Measurements from ENCODE around the gene TMEM91. TPM values are rescaled to one million over a fixed set of nuclear protein-coding genes. Genes with fewer than 3 reads are reported as not detected.

The TMEM91 gene
- polyA plus RNA-seq = 1.8 TPM

GRCh38 chr19:41376241-41376997 lies at the start of gene TMEM91:
TMEM91 (plus strand) TSS chr19:41376533; CDS start chr19:41378310, 1,777 bp downstream.
- H3K36me3 Mint-ChIP-seq = peaks cover 4% of the 10 kb centered on the region
- no peaks in the 10 kb centered on the region for H3K9me3 Mint-ChIP-seq
- peaks cover 5% of the 10 kb centered on the region for H3K27me3 Mint-ChIP-seq
- no peak within 1 kb of the TSS for H3K27ac Mint-ChIP-seq
- H3K4me3 Mint-ChIP-seq = peak within 1 kb of the TSS; percentile 70 to 89 (median 78)
- peaks cover 10 to 14% (median 13%) of the 10 kb centered on the region in 3 donors for H3K4me1 Mint-ChIP-seq

- Mint-ChIP-seq H3K36me3 (peaks cover 2% of the 10 kb centered on the region), H3K9me3 (no peaks in the 10 kb centered on the region), H3K27ac (peak overlapping the region; percentile 85 to 98 (median 95)), H3K27me3 (peaks cover 3% of the 10 kb centered on the region), H3K4me3 (peak overlapping the region; percentile 73 to 91 (median 85)), H3K4me1 (peaks cover 33 to 50% (median 50%) of the 10 kb centered on the region in 3 donors)
Measured at GRCh38 chr19:41327076-41327575, 49.2 kb upstream of the TMEM91 start.

GRCh38 chr19:41327576-41328156 lies 48.7 kb upstream of the TMEM91 start:
- H3K9me3 Mint-ChIP-seq = no peaks in the 10 kb centered on the region
- peaks cover 2% of the 10 kb centered on the region for H3K36me3 Mint-ChIP-seq
- H3K27me3 Mint-ChIP-seq = peaks cover 3% of the 10 kb centered on the region

GRCh38 chr19:41328157-41328841 lies 48.0 kb upstream of the TMEM91 start:
- H3K9me3 Mint-ChIP-seq = no peaks in the 10 kb centered on the region
- peaks cover 3% of the 10 kb centered on the region for H3K27me3 Mint-ChIP-seq
- H3K36me3 Mint-ChIP-seq = peaks cover 2% of the 10 kb centered on the region
- peak overlapping the region; percentile 81 to 93 (median 88) for H3K4me3 Mint-ChIP-seq
- peak overlapping the region; percentile 85 to 98 (median 95) for H3K27ac Mint-ChIP-seq
- peaks cover 41 to 49% (median 45%) of the 10 kb centered on the region in 3 donors for H3K4me1 Mint-ChIP-seq

More at GRCh38 chr19:41327576-41328156, 48.7 kb upstream of the TMEM91 start:
- Mint-ChIP-seq H3K4me1 (peaks cover 38 to 49% (median 49%) of the 10 kb centered on the region in 3 donors), H3K27ac (peak overlapping the region; percentile 85 to 98 (median 95)), H3K4me3 (peak overlapping the region; percentile 81 to 93 (median 88))

- Mint-ChIP-seq H3K9me3 (no peaks in the 10 kb centered on the region), H3K4me1 (peaks cover 41 to 51% (median 45%) of the 10 kb centered on the region in 3 donors), H3K27me3 (peaks cover 3% of the 10 kb centered on the region), H3K27ac (peak overlapping the region; percentile 85 to 98 (median 95)), H3K36me3 (peaks cover 4% of the 10 kb centered on the region), H3K4me3 (peak overlapping the region; percentile 81 to 93 (median 88))
Measured at GRCh38 chr19:41328842-41329225, 47.5 kb upstream of the TMEM91 start.

- peaks cover 4% of the 10 kb centered on the region for H3K36me3 Mint-ChIP-seq
- peaks cover 39 to 46% (median 43%) of the 10 kb centered on the region in 3 donors for H3K4me1 Mint-ChIP-seq
- H3K4me3 Mint-ChIP-seq = peak overlapping the region in 2 of 4 donors; percentile 78 to 85
- peaks cover 3% of the 10 kb centered on the region for H3K27me3 Mint-ChIP-seq
- H3K27ac Mint-ChIP-seq = peak overlapping the region in 2 of 3 donors; percentile 75 to 87
- no peaks in the 10 kb centered on the region for H3K9me3 Mint-ChIP-seq
Measured at GRCh38 chr19:41330481-41330880, 45.9 kb upstream of the TMEM91 start.

- Mint-ChIP-seq H3K4me1 (peaks cover 38 to 46% (median 45%) of the 10 kb centered on the region in 3 donors), H3K4me3 (no peak overlapping the region), H3K27ac (peak overlapping the region in 1 of 3 donors; percentile 85)
Measured at GRCh38 chr19:41330946-41331678, 45.2 kb upstream of the TMEM91 start.

GRCh38 chr19:41332000-41332399 lies 44.3 kb upstream of the TMEM91 start:
- H3K9me3 Mint-ChIP-seq = no peaks in the 10 kb centered on the region
- H3K4me1 Mint-ChIP-seq = peaks cover 30 to 40% (median 39%) of the 10 kb centered on the region in 3 donors
- peak overlapping the region in 2 of 3 donors; percentile 85 to 94 for H3K27ac Mint-ChIP-seq
- peaks cover 3% of the 10 kb centered on the region for H3K27me3 Mint-ChIP-seq
- H3K4me3 Mint-ChIP-seq = peak overlapping the region in 2 of 4 donors; percentile 29 to 30
- H3K36me3 Mint-ChIP-seq = peaks cover 4% of the 10 kb centered on the region

More at GRCh38 chr19:41330946-41331678, 45.2 kb upstream of the TMEM91 start:
- Mint-ChIP-seq H3K9me3 (no peaks in the 10 kb centered on the region), H3K27me3 (peaks cover 3% of the 10 kb centered on the region), H3K36me3 (peaks cover 4% of the 10 kb centered on the region)

- Mint-ChIP-seq H3K4me1 (peaks cover 28 to 38% (median 37%) of the 10 kb centered on the region in 3 donors), H3K27me3 (peaks cover 2% of the 10 kb centered on the region), H3K4me3 (peak overlapping the region in 2 of 4 donors; percentile 29 to 37), H3K36me3 (peaks cover 4% of the 10 kb centered on the region), H3K9me3 (no peaks in the 10 kb centered on the region), H3K27ac (peak overlapping the region in 2 of 3 donors; percentile 85 to 94)
Measured at GRCh38 chr19:41332468-41332867, 43.9 kb upstream of the TMEM91 start.

GRCh38 chr19:41334793-41335192 lies 41.5 kb upstream of the TMEM91 start:
- peaks cover 3% of the 10 kb centered on the region for H3K36me3 Mint-ChIP-seq
- H3K9me3 Mint-ChIP-seq = no peaks in the 10 kb centered on the region
- H3K4me3 Mint-ChIP-seq = peak overlapping the region; percentile 12 to 84 (median 68)
- H3K27ac Mint-ChIP-seq = peak overlapping the region; percentile 86 to 90 (median 86)
- no peaks in the 10 kb centered on the region for H3K27me3 Mint-ChIP-seq
- peaks cover 17 to 24% (median 21%) of the 10 kb centered on the region in 3 donors for H3K4me1 Mint-ChIP-seq

- Mint-ChIP-seq H3K9me3 (no peaks in the 10 kb centered on the region), H3K27me3 (no peaks in the 10 kb centered on the region), H3K4me3 (peak overlapping the region in 3 of 4 donors; percentile 8 to 69 (median 66)), H3K27ac (peak overlapping the region; percentile 86 to 90 (median 86)), H3K36me3 (peaks cover 5% of the 10 kb centered on the region), H3K4me1 (peaks cover 19 to 22% (median 19%) of the 10 kb centered on the region in 3 donors)
Measured at GRCh38 chr19:41335467-41335866, 40.9 kb upstream of the TMEM91 start.

- Mint-ChIP-seq H3K9me3 (no peaks in the 10 kb centered on the region), H3K4me1 (peaks cover 14 to 28% (median 22%) of the 10 kb centered on the region in 3 donors), H3K4me3 (no peak overlapping the region), H3K27ac (peak overlapping the region in 2 of 3 donors; percentile 16 to 65), H3K27me3 (peaks cover 1% of the 10 kb centered on the region), H3K36me3 (peaks cover 6% of the 10 kb centered on the region)
Measured at GRCh38 chr19:41339936-41340335, 36.4 kb upstream of the TMEM91 start.

GRCh38 chr19:41341669-41342490 lies 34.5 kb upstream of the TMEM91 start:
- Mint-ChIP-seq H3K27me3 (peaks cover 1% of the 10 kb centered on the region), H3K36me3 (peaks cover 6% of the 10 kb centered on the region), H3K27ac (peak overlapping the region; percentile 63 to 88 (median 79)), H3K4me1 (peaks cover 12 to 22% (median 21%) of the 10 kb centered on the region in 3 donors), H3K4me3 (peak overlapping the region in 2 of 4 donors; percentile 75 to 90), H3K9me3 (no peaks in the 10 kb centered on the region)
